A673 (cell line): ENCODE data around the gene OTOP1.

Experiments used
- CTCF ChIP-seq: fragments of 300-800, 200-600 bp; sonication (generic); conservative IDR thresholded peaks from 2 replicates; pipeline ENCODE4 v1.5.1; 2017; ENCODE audit warnings: low read depth, mild to moderate bottlenecking, antibody characterized with exemption, low read length, moderate library complexity, mixed read lengths
- EZH2 ChIP-seq: fragments of 200-600 bp; sonication (generic); IDR thresholded peaks from 2 replicates; pipeline ENCODE4 v1.6.1; 2017; ENCODE audit warnings: borderline replicate concordance, low read depth, mild to moderate bottlenecking, mixed read lengths, antibody characterized with exemption, low read length; ENCODE audit not compliant: poor library complexity, severe bottlenecking

- TF ChIP-seq CTCF: no peak
- TF ChIP-seq EZH2: no peak
These were observed 23.1 kb upstream of the OTOP1 start for GRCh38 chr4:4249866-4250265.
